Panc1 (cell line): ENCODE results near the gene IL1F10.

Experiments used
- POLR2AphosphoS5 ChIP-seq: IDR thresholded peaks from 2 replicates; pipeline ENCODE4 v1.6.1; 2012; ENCODE audit warnings: mild to moderate bottlenecking, low read depth, low read length, moderate library complexity
- TF ChIP-seq, protein P1 (sequence below): fragments of 450-650 bp; IDR thresholded peaks from 2 replicates; pipeline ENCODE4 v1.5.1; 2017; ENCODE audit warnings: mild to moderate bottlenecking

DNA sequence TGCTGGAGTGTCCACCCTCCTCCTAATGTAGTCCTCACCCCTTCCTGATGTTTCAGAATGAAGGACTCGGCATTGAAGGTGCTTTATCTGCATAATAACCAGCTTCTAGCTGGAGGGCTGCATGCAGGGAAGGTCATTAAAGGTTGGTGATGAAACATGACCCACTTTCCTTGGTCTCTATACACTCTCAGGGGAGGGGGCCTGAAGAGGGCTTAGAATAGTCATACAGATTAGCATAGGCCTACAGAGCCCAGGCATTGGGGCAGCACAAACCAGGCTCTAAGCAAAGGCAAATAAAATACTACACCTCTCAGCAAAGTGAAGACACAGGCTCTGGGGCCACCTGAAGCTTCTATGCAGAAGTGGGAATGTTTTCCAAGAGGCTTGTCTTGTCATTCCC, 7.0 kb upstream of the IL1F10 start:
- TF ChIP-seq, protein P1, sequence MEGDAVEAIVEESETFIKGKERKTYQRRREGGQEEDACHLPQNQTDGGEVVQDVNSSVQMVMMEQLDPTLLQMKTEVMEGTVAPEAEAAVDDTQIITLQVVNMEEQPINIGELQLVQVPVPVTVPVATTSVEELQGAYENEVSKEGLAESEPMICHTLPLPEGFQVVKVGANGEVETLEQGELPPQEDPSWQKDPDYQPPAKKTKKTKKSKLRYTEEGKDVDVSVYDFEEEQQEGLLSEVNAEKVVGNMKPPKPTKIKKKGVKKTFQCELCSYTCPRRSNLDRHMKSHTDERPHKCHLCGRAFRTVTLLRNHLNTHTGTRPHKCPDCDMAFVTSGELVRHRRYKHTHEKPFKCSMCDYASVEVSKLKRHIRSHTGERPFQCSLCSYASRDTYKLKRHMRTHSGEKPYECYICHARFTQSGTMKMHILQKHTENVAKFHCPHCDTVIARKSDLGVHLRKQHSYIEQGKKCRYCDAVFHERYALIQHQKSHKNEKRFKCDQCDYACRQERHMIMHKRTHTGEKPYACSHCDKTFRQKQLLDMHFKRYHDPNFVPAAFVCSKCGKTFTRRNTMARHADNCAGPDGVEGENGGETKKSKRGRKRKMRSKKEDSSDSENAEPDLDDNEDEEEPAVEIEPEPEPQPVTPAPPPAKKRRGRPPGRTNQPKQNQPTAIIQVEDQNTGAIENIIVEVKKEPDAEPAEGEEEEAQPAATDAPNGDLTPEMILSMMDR, result no peak
- TF ChIP-seq POLR2AphosphoS5, result no peak
